RPMI8226 (cell line): ENCODE data around the gene HOXA3.

Experiments
- DNase-seq: peaks from one replicate; pipeline ENCODE4 v3.0.0-alpha.2; 2015

HOXA3 gene

DNA sequence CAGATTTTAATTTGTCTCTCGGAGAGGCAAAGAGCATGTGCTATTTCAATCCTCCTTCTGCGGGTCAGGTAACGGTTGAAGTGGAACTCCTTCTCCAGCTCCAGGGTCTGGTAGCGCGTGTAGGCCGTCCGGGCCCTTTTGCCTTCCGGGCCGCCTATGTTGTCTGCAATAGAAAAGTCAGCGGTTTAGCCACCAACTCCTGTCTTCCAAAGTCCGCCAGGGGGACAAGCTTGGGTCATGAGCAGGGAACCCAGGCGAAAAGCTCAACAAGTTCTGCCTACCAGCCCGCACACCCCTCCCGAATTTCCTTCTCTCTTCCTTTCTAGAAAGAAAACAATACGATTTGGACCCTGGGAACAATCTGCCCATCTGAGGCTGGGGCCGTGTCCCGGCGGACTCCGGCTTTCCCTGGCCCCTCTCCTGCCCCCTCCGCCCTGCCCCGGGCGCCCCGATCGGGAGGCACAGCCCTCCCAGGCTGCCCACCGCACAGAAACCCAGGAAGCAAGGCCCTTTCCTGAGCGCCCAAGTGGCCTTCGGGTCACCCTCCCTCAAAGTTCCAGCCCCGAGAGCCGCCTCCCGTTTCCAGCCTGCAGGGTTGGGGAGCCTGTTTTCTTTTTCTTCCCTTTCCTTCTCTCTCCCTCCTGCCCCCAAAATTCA lies 10.3 kb downstream of the HOXA3 start:
- DNase-seq = no peak

DNA sequence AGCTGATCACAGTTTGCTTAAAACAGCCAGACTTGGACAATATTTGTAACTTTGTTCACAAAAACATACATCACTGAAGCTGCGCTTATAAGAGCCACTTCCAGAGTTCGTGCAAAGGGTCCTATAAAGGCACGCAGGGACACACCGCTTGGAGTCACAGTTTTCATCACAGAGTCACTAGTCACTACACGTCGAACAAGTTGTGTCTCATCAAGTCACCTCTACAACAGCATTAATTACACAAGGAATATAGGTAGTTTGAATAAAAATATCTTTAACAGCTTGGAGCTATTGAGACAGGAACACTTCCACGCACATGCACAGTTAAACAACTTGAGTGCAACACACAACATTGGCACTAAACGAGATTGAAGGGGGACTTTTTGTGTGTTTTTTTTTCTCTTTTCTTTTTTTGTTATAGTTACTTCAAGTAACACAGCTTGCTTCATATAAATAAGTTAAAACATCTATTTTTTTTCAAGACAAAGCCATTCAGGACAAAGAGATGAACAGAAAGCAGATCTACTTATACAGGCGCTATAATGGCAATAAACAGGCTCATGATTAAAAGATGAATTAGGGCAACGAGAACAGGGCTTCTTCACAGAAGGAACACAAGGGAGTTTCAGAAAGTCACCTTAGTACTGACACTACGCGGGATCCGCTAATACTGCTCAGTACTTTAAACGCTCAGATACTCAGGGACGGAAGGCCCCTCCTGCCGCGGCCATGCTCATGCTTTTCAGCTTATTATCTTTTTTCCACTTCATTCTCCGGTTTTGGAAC lies 11.1 kb downstream of the HOXA3 start:
- DNase-seq = no peak

GRCh38 chr7:27140126-27140857 lies 12.1 kb downstream of the HOXA3 start:
- no peak for DNase-seq

GRCh38 chr7:27139334-27140125 lies 12.9 kb downstream of the HOXA3 start:
- no peak for DNase-seq

DNA sequence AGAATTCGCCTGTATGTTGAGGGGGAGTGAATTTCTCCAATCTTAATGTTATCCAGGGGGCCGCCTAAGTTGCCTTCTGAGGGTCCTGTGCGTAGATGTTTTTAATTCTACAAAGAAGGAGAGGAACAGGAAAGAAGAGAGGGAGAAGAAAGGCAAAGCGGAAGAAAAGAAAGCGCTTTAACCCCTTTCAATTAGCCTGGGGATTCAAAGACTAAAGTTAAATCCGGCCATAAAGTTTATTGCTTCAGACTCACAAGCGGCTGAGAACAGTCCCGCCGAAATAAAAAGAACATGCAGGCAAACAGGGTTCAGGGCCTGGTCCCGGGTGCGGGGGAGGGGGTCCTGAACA lies 13.4 kb downstream of the HOXA3 start:
- DNase-seq = no peak

DNA sequence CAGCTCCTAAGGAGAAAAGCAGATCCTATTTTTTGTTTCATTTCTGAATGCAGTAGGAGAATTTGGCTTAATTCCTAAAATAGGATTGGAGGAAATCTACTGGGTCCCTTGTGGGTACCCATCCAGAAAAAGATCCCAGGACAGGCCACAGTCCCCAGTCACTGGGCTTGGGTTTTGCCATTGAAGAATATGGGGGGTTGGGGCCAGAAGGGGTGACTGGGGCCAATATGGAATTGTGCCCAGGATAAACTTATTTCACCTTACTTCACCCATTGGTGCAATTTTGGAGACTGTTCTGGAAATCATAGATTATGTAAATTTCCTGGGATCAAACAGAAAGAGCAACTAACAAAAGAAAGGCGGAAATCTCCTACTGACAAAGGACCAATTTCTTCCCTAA lies 13.9 kb downstream of the HOXA3 start:
- no peak for DNase-seq

DNA sequence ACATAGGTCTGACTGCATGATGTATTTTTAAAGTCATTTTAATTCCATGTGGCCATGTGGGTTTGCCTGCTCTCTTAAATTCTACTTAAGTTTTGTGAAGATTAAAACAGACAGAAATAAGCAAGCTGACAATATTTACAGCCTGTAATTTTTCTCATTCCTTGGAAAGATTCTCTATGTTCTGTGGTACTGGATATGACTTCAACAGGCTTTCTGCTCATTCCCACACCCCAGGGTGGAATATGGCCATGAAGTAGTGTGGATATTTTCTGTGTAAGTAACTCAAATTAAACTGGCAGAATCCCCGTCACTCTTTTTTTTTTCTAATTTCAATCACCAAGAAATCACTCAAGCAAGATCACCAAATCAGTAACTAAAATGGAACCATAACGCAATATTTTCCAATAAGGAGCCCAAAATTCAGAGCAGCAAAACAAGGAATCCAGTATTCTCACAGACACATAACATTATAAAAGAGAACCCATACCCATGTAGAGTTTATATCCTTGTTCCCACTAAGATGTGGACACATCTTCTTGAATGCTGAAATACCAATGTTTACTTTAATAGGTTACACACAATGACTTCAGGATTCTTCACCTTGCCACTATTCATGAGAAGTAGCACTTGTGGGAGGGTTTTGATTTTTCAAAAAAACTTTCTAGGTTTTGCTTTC lies 14.6 kb downstream of the HOXA3 start:
- DNase-seq = no peak

GRCh38 chr7:27134392-27134791 lies 18.0 kb downstream of the HOXA3 start:
- no peak for DNase-seq

- DNase-seq = no peak
Observed at GRCh38 chr7:27133409-27134231, 18.8 kb downstream of the HOXA3 start.

GRCh38 chr7:27132978-27133377 lies 19.4 kb downstream of the HOXA3 start:
- DNase-seq = no peak

- no peak for DNase-seq
Observed at GRCh38 chr7:27132214-27132613, 20.2 kb downstream of the HOXA3 start.

GRCh38 chr7:27131390-27131819 lies 21.0 kb downstream of the HOXA3 start:
- no peak for DNase-seq

- DNase-seq = no peak
Observed at GRCh38 chr7:27130540-27131389, 21.6 kb downstream of the HOXA3 start, which contains the start of gene HOXA4. Gene HOXA4 (minus strand): TSS chr7:27130757. CDS start chr7:27130733, 24 bp downstream.

DNA sequence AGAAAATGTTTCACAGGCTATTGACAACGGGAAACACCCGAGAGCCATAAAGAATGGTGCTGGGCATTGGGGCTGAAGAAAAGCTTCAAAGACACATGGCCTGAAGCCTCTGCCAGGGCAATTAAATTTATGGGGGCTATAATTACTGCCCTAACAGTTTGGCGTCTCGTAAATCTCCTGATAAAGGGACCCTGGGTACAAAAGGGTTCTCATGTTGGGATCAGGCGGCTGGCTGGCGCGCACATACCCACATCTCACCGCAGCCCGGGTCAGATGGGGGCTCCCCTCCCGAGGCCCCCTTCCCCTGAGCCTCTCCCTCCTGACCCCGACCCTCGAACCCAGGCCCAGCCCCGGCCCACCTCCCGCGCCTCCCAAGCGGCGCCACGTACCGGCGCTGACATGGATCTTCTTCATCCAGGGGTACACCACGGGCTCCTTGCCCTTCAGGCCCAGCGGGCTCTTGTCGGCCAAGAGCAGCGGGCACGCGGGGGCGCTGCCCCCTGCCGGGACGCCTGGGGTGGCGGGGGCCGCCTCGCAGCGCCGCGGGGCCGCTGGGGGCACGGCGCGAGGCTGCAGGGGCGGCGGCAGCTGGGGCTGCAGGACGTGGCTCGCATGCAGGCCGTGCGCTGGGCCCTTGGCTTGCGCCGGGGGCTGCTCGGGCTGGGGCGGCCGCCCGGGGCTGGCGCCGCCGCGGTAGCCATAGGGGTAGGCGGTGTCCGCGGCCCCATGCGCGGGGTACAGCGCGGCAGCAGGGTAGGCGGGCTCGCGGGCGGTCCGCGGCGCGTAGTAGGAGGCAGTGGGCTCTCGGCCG lies 22.4 kb downstream of the HOXA3 start:
- DNase-seq = no peak

DNA sequence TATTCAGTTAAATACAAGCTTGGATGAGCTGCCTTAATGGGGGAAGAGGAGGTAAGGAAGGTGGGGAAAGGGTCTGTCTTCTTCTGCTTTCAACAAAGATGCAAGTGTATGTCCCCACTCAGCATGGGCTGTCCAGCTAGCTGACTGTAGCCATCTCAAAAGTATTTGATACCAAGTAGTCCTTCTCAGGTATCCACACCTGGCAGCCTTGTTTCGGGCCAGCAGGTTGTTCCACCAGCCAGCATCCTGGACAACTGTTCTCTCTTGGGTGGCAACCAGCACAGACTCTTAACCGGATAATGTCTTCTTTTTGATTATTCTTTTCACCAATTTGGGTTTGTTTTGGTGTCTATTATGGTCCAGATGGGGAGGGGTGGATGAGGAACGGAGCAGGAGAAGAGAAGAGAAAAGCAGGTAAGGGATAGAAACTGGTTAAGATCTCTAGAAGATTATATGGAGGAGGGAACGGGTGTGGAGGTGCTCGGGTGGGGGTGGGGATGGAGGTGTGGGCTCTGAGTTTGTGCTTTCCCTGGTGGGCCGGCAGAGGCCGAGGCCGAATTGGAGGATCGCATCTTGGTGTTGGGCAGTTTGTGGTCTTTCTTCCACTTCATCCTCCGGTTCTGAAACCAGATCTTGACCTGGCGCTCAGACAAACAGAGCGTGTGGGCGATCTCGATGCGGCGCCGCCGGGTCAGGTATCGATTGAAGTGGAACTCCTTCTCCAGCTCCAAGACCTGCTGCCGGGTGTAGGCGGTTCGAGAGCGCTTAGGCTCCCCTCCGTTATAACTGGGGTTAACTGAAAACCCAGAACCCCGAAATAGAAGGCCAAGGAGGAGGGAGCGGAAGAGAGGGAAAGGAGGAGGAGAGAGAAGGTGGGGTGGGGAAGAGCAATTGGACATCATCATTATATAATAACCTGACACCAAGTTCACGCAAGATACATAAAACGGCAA lies 23.3 kb downstream of the HOXA3 start:
- no peak for DNase-seq

- no peak for DNase-seq
Observed at GRCh38 chr7:27128034-27128433, 24.3 kb downstream of the HOXA3 start.

- no peak for DNase-seq
Observed at GRCh38 chr7:27126596-27127327, 25.6 kb downstream of the HOXA3 start.

DNA sequence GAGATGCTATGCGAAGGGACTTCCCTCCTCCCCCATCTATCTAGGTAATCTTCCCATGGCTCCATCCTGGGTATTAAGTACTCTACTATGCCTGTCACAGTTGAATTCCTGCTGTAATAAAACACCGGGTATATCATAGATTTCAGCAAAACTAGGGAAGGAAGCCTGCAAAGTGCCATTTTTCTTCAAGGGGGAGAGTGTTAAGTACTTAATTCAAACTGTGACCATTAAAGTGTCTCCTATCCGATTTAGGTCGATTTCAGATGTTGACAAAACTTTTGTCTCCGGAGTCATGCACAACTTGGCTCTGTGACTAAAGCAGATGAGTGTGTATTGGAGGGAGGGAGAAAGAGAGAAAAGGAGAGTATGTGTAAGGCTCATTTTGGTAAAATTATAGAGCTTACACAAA lies 26.4 kb downstream of the HOXA3 start:
- no peak for DNase-seq
